GM06990 (cell line): ENCODE results near the gene TPCN1.

Source experiments
- DNase-seq: peaks from one replicate; pipeline ENCODE4 v3.0.0-alpha.2; 2011; ENCODE audit not compliant: insufficient read length; ENCODE audit errors: extremely low read depth
- H3K27me3 ChIP-seq: replicated peaks from 2 replicates; pipeline ENCODE4 v1.6.0; 2011; ENCODE audit warnings: low read length; ENCODE audit not compliant: control insufficient read depth, insufficient read depth
- H3K36me3 ChIP-seq: 2 replicates; pipeline ENCODE4 v1.5.1; 2011; ENCODE audit warnings: low read length; ENCODE audit not compliant: control insufficient read depth, insufficient read depth
- H3K4me3 ChIP-seq: replicated peaks from 2 replicates; pipeline ENCODE4 v1.5.1; 2011; ENCODE audit warnings: low read depth, mild to moderate bottlenecking, control low read depth, low read length
- CTCF ChIP-seq: IDR thresholded peaks from 2 replicates; pipeline ENCODE4 v1.5.1; 2011; ENCODE audit warnings: low read length, control low read depth, mild to moderate bottlenecking, inconsistent platforms; ENCODE audit not compliant: insufficient read depth, poor library complexity, severe bottlenecking

Gene TPCN1

GRCh38 chr12:113296557-113297213 is 75.4 kb downstream of the TPCN1 start:
- DNase-seq = no peak
- Histone ChIP-seq H3K4me3 (no peak overlapping the region), H3K27me3 (no peaks in the 10 kb centered on the region), H3K36me3 (peaks cover 15% of the 10 kb centered on the region)
- no peak for TF ChIP-seq CTCF

- H3K27me3 ChIP-seq = no peaks in the 10 kb centered on the region
- no peak for DNase-seq
- peaks cover 15% of the 10 kb centered on the region for H3K36me3 ChIP-seq
- no peak overlapping the region for H3K4me3 ChIP-seq
- no peak for TF ChIP-seq CTCF
These were observed 75.9 kb downstream of the TPCN1 start for GRCh38 chr12:113297214-113297587.

- no peak for DNase-seq
- Histone ChIP-seq H3K36me3 (peaks cover 14% of the 10 kb centered on the region), H3K4me3 (no peak overlapping the region), H3K27me3 (no peaks in the 10 kb centered on the region)
- no peak for TF ChIP-seq CTCF
These were observed 76.6 kb downstream of the TPCN1 start for GRCh38 chr12:113297621-113298471.

DNA sequence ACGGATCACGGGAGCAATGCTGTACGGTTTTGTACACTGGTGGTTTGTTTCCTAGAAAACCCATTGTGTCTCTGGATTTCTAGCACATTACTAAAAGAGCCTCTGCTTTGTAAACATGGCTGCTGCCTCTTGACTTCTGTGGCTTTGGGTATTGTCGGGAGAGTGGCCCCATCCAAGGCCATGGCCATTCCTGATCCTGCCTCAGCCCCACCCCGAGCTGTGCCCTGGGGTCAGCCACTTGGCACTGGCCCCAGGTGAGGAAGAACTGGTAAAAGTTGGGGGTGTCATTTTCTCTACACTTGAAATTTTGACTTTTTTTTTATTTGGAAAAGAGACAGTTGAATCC is 77.2 kb downstream of the TPCN1 start:
- TF ChIP-seq CTCF = no peak
- Histone ChIP-seq H3K36me3 (peaks cover 9% of the 10 kb centered on the region), H3K27me3 (no peaks in the 10 kb centered on the region), H3K4me3 (no peak overlapping the region)
- DNase-seq = no peak

DNA sequence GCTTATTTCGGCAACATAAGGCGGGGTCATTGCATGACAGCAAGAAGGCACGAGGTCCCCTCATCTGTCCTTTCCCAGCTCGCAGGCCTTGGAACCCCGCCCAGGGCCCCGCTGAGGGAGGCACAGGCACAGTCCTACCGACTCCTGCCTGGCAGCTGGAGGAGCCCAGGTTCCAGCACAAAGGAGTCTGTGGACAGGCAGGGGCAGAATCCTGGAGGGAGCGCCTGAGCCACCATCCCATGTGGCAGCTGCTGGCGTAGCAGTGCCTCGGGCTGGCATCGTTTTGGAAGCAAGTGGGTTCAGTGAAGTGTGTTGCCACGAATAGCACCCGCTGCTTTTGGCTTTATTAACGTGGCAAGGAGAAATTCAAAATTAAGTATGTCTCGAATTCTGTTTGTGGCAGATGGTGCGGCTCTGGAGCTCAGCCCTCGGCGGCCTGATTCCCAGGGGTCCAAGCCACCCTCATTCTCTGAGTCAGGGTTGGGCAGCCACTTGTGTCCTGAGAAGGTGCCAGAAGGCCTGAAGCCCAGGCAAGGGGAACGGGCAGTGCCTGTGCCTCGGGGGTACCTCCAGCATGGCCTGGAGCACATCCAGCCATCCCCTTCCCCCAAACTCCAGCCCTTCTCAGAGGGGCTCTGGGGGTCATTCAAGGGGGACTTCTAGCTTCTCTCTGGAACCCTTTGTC is 77.7 kb downstream of the TPCN1 start:
- TF ChIP-seq CTCF = no peak
- Histone ChIP-seq H3K27me3 (no peaks in the 10 kb centered on the region), H3K4me3 (no peak overlapping the region), H3K36me3 (peaks cover 7% of the 10 kb centered on the region)
- no peak for DNase-seq
